NCI-H146 (cell line): ENCODE results near the gene TAS2R43.
"Not testable (repeated sequence)": the region's sequence is repeated elsewhere in the genome, so short reads cannot be mapped to it uniquely, and the experiment has no call there.

Experiments
- DNase-seq: peaks from one replicate; lab custom pipeline; 2025; lab: John Stamatoyannopoulos, UW

TAS2R43 gene

DNA sequence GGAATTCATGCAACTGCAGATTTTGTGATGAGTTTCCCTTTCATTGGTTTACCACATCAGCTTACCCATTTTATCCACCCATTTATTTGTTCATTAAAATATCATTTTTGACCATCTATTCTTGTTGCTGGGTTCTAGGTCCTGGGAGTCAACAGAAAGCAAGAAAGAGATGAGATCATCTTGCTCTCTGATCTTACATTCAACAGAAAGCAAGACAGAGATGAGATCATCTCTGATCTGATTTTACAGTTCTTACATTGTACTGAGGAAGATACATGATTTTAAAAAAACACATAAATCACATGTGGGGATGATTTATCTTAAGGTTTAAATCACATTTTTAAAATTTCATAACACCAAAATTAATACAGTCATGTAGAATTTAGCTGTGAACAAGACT, 32.3 kb downstream of the TAS2R43 start:
- DNase-seq: no peak

- DNase-seq: no peak
Measured at GRCh38 chr12:11059041-11059440, 33.1 kb downstream of the TAS2R43 start.

DNA sequence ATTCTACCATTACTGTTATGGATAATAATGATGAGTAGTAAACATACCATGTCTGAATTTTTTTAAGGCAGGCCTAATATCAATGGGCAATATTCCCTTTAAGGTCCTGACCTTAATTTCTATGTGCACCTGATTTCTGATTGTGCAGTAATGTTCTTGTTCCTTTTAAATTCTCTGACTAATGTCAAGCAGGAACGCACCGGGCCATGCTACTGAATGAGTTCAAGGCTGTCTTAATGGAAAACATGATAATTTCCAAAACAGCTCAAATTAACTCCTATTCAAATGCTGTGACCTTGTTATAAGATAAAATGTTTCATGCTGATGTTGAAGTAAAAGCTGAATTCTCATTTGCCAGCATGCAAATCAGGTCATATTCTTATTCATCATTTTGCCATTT, 36.8 kb downstream of the TAS2R43 start:
- no peak for DNase-seq

DNA sequence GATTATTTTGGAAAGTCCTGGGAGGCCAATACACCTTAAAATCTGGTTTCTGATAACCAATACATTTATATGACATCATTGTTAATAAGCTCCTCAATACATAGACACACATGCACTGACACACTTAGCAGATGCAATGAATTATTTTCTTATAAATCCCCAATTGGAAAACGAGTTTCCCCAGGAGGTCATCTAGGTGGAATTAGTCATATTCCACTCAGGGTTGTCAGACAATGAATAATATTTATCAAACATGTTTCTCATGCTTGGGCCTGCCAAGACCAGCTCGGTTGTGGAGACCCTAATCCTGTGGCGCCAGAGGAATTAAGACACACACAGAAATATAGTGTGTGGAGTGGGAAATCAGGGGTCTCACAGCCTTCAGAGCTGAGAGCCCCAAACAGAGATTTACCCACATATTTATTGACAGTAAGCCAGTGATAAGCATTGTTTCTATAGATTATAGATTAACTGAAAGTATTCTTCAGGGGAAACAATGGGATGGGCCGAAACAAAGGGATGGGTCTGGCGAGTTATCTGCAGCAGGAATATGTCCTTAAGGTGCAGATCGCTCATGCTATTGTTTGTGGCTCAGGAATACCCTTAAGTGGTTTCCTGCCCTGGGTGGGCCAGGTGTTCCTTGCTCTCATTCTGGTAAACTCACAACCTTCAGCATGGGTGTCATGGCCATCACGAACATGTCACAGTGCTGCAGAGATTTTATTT, 42.1 kb downstream of the TAS2R43 start:
- DNase-seq: not testable (repeated sequence)

- DNase-seq: not testable (repeated sequence)
Measured at GRCh38 chr12:11041366-11041765, 50.7 kb downstream of the TAS2R43 start.
